ENCODE measurements around the gene JAG1. TPM values are rescaled to one million over a fixed set of nuclear protein-coding genes. Genes with fewer than 3 reads are reported as not detected.

Gene JAG1
- total RNA-seq, 1 experiment from 2014 or later: 88.0 TPM

DNA sequence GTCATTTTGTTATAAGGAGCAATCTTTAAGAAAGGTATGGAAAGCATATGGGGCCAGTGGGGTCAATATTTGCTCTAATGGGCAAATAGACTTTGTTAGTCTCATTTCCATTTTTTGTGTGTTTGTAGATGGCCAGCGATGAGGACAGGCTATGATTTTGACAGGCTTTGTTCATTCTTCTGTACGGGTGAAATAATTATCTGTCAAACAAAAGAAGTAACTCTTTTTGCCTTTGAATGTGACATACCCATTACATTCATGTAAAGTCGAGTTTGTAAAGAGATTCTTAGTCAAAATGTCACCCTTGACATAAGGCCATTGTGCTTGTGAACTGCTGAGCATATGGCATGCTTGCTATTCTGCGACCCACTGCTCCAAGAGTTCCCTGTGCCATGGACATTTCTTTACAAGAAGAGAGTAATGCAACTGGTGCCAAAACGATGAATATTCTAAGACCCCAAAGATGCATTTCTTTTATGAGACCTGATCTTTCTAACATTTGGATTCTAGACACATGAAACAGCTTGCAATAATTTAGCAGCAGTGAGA, 38.2 kb upstream of the JAG1 start:
- Mint-ChIP-seq H3K9me3 (ENCODE audit: unreplicated experiment) (no peaks in the 10 kb centered on the region), H3K4me1 (ENCODE audit: insufficient read depth, unreplicated experiment) (peaks cover 14% of the 10 kb centered on the region), H3K27ac (ENCODE audit: low read depth, unreplicated experiment) (no peak overlapping the region), H3K27me3 (ENCODE audit: insufficient read depth, unreplicated experiment) (no peaks in the 10 kb centered on the region), H3K4me3 (ENCODE audit: unreplicated experiment) (no peak overlapping the region), H3K36me3 (ENCODE audit: insufficient read depth, unreplicated experiment) (no peaks in the 10 kb centered on the region)
- DNase-seq (ENCODE audit: unreplicated experiment): no peak
- ChIA-PET POLR2A (interaction anchor here (1.0 kb wide), 1 partner anchor 11 kb away, joined by 3 read pairs; no protein-coding TSS in a partner anchor), CTCF (interaction anchor here (0.6 to 0.8 kb wide), 2 partner anchors 12 to 207 kb away, joined by 3 to 5 read pairs; no protein-coding TSS in a partner anchor)
- intact Hi-C loops (cut with micrococcal nuclease): no loop called here
- no TSS peak for BruUV-seq (replicated peaks)
- TF ChIP-seq, protein P1, sequence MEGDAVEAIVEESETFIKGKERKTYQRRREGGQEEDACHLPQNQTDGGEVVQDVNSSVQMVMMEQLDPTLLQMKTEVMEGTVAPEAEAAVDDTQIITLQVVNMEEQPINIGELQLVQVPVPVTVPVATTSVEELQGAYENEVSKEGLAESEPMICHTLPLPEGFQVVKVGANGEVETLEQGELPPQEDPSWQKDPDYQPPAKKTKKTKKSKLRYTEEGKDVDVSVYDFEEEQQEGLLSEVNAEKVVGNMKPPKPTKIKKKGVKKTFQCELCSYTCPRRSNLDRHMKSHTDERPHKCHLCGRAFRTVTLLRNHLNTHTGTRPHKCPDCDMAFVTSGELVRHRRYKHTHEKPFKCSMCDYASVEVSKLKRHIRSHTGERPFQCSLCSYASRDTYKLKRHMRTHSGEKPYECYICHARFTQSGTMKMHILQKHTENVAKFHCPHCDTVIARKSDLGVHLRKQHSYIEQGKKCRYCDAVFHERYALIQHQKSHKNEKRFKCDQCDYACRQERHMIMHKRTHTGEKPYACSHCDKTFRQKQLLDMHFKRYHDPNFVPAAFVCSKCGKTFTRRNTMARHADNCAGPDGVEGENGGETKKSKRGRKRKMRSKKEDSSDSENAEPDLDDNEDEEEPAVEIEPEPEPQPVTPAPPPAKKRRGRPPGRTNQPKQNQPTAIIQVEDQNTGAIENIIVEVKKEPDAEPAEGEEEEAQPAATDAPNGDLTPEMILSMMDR (IDR thresholded peaks at IDR 0.05; ENCODE audit: unreplicated experiment): no peak

DNA sequence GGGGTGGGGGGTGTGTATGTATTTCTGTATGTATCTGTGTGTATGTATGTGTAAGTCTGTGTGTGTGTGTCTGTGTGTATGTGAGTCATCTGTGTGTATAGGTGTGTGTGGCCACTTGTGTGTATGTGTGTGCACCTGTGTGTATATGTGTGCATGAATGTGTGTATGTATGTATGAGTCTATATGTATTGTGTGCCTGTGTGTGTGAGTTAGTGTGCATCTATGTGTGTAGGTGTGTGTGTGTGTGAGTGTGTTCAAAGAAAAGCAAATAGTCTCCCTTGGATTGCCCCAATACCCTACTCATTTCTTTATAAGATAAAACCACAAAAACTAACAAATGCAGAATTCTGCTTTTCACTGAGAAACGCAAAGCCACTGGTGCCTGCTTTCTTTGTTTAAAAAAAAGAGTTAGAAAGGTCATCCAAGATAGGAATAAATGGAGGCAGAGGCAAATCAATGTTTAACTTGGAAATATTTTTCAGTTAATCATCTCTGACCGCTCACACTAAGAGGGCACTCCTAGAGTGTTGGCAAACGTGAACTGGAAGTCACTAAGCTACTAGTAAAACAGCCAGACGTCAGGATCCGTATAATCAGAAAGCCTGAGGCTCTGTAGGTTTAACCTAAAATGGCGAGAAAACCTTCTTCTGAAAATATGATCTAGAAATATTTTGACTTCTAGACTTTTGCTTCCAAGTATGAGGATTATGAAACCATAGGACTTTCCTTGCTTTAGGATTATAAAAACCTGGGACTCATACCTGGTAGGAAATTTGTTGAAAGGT, 37.4 kb upstream of the JAG1 start:
- BruUV-seq (replicated peaks): no TSS peak
- H3K27me3 Mint-ChIP-seq (ENCODE audit: insufficient read depth, unreplicated experiment): no peaks in the 10 kb centered on the region
- H3K4me3 Mint-ChIP-seq (ENCODE audit: unreplicated experiment): no peak overlapping the region
- no peak overlapping the region for H3K27ac Mint-ChIP-seq (ENCODE audit: low read depth, unreplicated experiment)
- peaks cover 19% of the 10 kb centered on the region for H3K4me1 Mint-ChIP-seq (ENCODE audit: insufficient read depth, unreplicated experiment)
- DNase-seq (ENCODE audit: unreplicated experiment): no peak
- ChIA-PET POLR2A (interaction anchor here (0.6 kb wide), 1 partner anchor 1302 kb away, joined by 3 read pairs; no protein-coding TSS in a partner anchor), CTCF (interaction anchor here (0.6 to 0.8 kb wide), 3 partner anchors 13 to 208 kb away, joined by 3 to 5 read pairs (median 5); no protein-coding TSS in a partner anchor)
- TF ChIP-seq, protein P1 (IDR thresholded peaks at IDR 0.05; ENCODE audit: unreplicated experiment): no peak
- no peaks in the 10 kb centered on the region for H3K36me3 Mint-ChIP-seq (ENCODE audit: insufficient read depth, unreplicated experiment)
- intact Hi-C loops (cut with micrococcal nuclease): no loop called here
- no peaks in the 10 kb centered on the region for H3K9me3 Mint-ChIP-seq (ENCODE audit: unreplicated experiment)

DNA sequence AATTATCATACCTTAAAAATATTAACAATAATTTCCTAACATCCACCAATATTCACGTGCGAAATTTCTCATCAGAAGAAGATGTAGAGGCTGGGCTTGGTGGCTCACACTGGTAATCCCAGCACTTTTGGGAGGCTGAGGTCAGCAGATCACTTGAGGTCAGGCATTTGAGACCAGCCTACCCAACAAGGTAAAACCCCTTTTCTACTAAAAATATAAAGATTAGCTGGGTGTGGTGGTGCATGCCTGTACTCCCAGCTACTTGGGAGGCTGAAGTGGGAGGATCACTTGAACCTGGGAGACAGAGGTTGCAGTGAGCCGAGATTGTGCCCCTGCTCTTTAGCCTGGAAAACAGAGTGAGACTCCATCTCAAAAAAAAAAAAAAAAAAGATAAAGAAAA, 36.1 kb upstream of the JAG1 start:
- no TSS peak for BruUV-seq (replicated peaks)
- Mint-ChIP-seq H3K9me3 (ENCODE audit: unreplicated experiment) (no peaks in the 10 kb centered on the region), H3K4me1 (ENCODE audit: insufficient read depth, unreplicated experiment) (peaks cover 26% of the 10 kb centered on the region), H3K4me3 (ENCODE audit: unreplicated experiment) (no peak overlapping the region), H3K36me3 (ENCODE audit: insufficient read depth, unreplicated experiment) (no peaks in the 10 kb centered on the region), H3K27me3 (ENCODE audit: insufficient read depth, unreplicated experiment) (no peaks in the 10 kb centered on the region), H3K27ac (ENCODE audit: low read depth, unreplicated experiment) (no peak overlapping the region)
- TF ChIP-seq, protein P1 (IDR thresholded peaks at IDR 0.05; ENCODE audit: unreplicated experiment): no peak
- CTCF ChIA-PET: no interaction called here
- DNase-seq (ENCODE audit: unreplicated experiment): no peak
- intact Hi-C loops (cut with micrococcal nuclease): loop anchor here (10.0 kb wide), 1 partner anchor 155 kb away; no protein-coding TSS in a partner anchor
- POLR2A ChIA-PET: no interaction called here
